ENCODE measurements around the gene SCRN2.

DNA sequence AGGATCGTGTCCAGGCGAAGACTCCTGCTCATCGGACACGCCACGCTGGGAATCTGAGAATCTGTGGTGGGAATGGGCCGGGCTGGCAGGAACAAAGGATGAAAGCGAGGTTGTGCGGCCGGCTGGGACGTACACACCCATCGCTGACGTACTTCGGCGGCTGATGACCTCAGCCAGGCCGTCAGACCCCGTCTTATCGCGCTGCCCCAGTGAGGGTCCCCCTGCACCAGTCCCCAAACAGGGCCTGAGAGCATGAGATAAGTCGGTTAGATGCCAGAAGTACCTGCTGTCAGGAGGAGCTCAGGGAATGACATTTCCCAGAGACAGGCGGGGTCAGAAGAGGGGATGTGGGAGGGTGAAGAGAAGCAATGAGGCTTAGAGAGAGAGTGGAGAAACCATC is 25.9 kb upstream of the SCRN2 start:
- no peak for TF ChIP-seq POLR2A (IDR thresholded peaks at IDR 0.05)
- TF ChIP-seq, protein P1, sequence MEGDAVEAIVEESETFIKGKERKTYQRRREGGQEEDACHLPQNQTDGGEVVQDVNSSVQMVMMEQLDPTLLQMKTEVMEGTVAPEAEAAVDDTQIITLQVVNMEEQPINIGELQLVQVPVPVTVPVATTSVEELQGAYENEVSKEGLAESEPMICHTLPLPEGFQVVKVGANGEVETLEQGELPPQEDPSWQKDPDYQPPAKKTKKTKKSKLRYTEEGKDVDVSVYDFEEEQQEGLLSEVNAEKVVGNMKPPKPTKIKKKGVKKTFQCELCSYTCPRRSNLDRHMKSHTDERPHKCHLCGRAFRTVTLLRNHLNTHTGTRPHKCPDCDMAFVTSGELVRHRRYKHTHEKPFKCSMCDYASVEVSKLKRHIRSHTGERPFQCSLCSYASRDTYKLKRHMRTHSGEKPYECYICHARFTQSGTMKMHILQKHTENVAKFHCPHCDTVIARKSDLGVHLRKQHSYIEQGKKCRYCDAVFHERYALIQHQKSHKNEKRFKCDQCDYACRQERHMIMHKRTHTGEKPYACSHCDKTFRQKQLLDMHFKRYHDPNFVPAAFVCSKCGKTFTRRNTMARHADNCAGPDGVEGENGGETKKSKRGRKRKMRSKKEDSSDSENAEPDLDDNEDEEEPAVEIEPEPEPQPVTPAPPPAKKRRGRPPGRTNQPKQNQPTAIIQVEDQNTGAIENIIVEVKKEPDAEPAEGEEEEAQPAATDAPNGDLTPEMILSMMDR (IDR thresholded peaks at IDR 0.05): no peak
